ENCODE data around the gene EPS8L2.
A peak's percentile ranks its signal among the peaks of the same experiment; 100 is the strongest.

Gene EPS8L2

GRCh38 chr11:764322-765024 is 58.4 kb downstream of the EPS8L2 start:
- H3K4me3 ChIP-seq (ENCODE audit: low read depth, low read length) = no peak overlapping the region
- no peak for TF ChIP-seq CTCF (IDR thresholded peaks at IDR 0.05; ENCODE audit: low read depth, low read length)

GRCh38 chr11:765025-765801 is 59.2 kb downstream of the EPS8L2 start:
- peak; percentile 46 for TF ChIP-seq CTCF (IDR thresholded peaks at IDR 0.05; ENCODE audit: low read depth, low read length)
- no peak overlapping the region for H3K4me3 ChIP-seq (ENCODE audit: low read depth, low read length)

DNA sequence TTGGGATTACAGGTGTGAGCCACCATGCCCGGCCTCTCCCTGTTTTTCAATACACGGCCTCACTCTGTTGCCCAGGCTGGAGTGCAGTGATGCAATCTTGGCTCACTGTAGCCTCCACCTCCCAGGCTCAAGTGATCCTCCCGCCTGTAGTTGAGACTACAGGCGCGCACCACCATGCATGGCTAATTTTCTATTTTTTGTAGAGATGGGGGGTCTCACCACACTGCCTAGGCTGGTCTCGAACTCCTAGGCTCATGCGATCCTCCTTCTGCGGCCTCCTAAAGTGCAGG is 59.7 kb downstream of the EPS8L2 start:
- no peak overlapping the region for H3K4me3 ChIP-seq (ENCODE audit: low read depth, low read length)
- TF ChIP-seq CTCF (IDR thresholded peaks at IDR 0.05; ENCODE audit: low read depth, low read length) = no peak

GRCh38 chr11:766106-766935 is 60.3 kb downstream of the EPS8L2 start:
- TF ChIP-seq CTCF (IDR thresholded peaks at IDR 0.05; ENCODE audit: low read depth, low read length) = no peak
- H3K4me3 ChIP-seq (ENCODE audit: low read depth, low read length) = no peak overlapping the region

- TF ChIP-seq CTCF (IDR thresholded peaks at IDR 0.05; ENCODE audit: low read depth, low read length) = no peak
- no peak overlapping the region for H3K4me3 ChIP-seq (ENCODE audit: low read depth, low read length)
Observed at GRCh38 chr11:766936-767210, 60.8 kb downstream of the EPS8L2 start.

GRCh38 chr11:767238-767637 is 61.2 kb downstream of the EPS8L2 start:
- TF ChIP-seq CTCF (IDR thresholded peaks at IDR 0.05; ENCODE audit: low read depth, low read length) = no peak
- no peak overlapping the region for H3K4me3 ChIP-seq (ENCODE audit: low read depth, low read length)
